PFSK-1 (cell line): ENCODE data around the gene BORCS8.

Experiments used
- FOXP2 ChIP-seq: optimal IDR thresholded peaks from 2 replicates; pipeline ENCODE3; 2011; ENCODE audit warnings: borderline replicate concordance, control low read depth, inconsistent platforms; ENCODE audit not compliant: insufficient read depth; ENCODE audit errors: extremely low read length, extremely low read depth
- POLR2AphosphoS5 ChIP-seq: IDR thresholded peaks from 2 replicates; pipeline ENCODE4 v1.6.1; 2012; ENCODE audit warnings: low read depth, mild to moderate bottlenecking, control low read depth, low read length, moderate library complexity
- REST ChIP-seq, 2 experiments: IDR thresholded peaks; 2 replicates each; pipeline versions ENCODE4 v1.6.1 to v1.8.0; 2011 to 2012; ENCODE audit warnings: low read depth in 2 of 2, low read length in 2 of 2, control low read depth in 1 of 2, inconsistent platforms in 1 of 2, mild to moderate bottlenecking in 1 of 2, moderate library complexity in 1 of 2; ENCODE audit not compliant: insufficient read depth in 1 of 2
- SIN3A ChIP-seq: IDR thresholded peaks from 2 replicates; pipeline ENCODE4 v1.6.1; 2012; ENCODE audit warnings: mild to moderate bottlenecking, low read length, moderate library complexity, borderline replicate concordance; ENCODE audit not compliant: insufficient read depth
- TAF1 ChIP-seq: IDR thresholded peaks from 2 replicates; pipeline ENCODE4 v1.6.1; 2012; ENCODE audit warnings: low read length, control low read depth, borderline replicate concordance; ENCODE audit not compliant: insufficient read depth

The BORCS8 gene

GRCh38 chr19:19211499-19212420, 19.8 kb upstream of the BORCS8 start, which contains the start of gene NCAN:
NCAN (plus strand) TSS chr19:19211958; CDS start chr19:19216954, 4,996 bp downstream.
- TF ChIP-seq TAF1 (no peak), POLR2AphosphoS5 (no peak)

DNA sequence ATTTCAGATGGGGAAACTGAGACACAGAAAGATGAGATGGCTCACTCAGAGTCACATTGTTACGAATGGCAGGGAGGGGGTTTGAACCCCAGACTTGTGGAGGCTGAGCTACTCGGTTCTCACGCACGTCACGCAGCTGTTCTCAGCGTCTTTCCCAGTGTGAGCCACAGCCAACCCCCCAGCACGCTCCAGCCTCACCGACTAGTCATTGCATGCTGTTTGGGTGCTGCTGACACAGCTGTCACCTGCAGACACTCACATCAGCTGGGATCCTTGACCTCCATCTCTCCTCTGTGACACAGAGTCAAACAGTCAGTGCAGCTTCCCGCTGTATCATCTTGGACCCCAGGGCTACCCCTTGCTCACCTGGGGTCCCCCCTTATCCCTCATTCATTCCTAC, 17.4 kb upstream of the BORCS8 start:
- TF ChIP-seq REST (IDR thresholded peaks at IDR 0.05; ENCODE audit: insufficient read depth in 1 of 2, low read depth in 2 of 2, low read length in 2 of 2), result no peak
- TF ChIP-seq SIN3A, result no peak
- no peak for TF ChIP-seq POLR2AphosphoS5
- TF ChIP-seq TAF1, result no peak
- TF ChIP-seq FOXP2, result no peak

GRCh38 chr19:19207637-19208572, 16.0 kb upstream of the BORCS8 start:
- no peak for TF ChIP-seq POLR2AphosphoS5
- TF ChIP-seq TAF1, result no peak
- no peak for TF ChIP-seq FOXP2
- no peak for TF ChIP-seq REST (IDR thresholded peaks at IDR 0.05; ENCODE audit: insufficient read depth in 1 of 2, low read depth in 2 of 2, low read length in 2 of 2)
- no peak for TF ChIP-seq SIN3A

- TF ChIP-seq REST (IDR thresholded peaks at IDR 0.05; ENCODE audit: insufficient read depth in 1 of 2, low read depth in 2 of 2, low read length in 2 of 2), result no peak
- TF ChIP-seq POLR2AphosphoS5, result no peak
- no peak for TF ChIP-seq SIN3A
- TF ChIP-seq TAF1, result no peak
- TF ChIP-seq FOXP2, result no peak
Observed at GRCh38 chr19:19206938-19207337, 15.0 kb upstream of the BORCS8 start.

GRCh38 chr19:19205416-19206410, 13.8 kb upstream of the BORCS8 start:
- TF ChIP-seq POLR2AphosphoS5, result no peak
- no peak for TF ChIP-seq TAF1
- TF ChIP-seq SIN3A, result no peak
- TF ChIP-seq REST (IDR thresholded peaks at IDR 0.05; ENCODE audit: insufficient read depth in 1 of 2, low read depth in 2 of 2, low read length in 2 of 2), result no peak
- TF ChIP-seq FOXP2, result no peak
